ENCODE data around the gene LAMA5.
A peak's percentile ranks its signal among the peaks of the same experiment; 100 is the strongest.

LAMA5 gene

DNA sequence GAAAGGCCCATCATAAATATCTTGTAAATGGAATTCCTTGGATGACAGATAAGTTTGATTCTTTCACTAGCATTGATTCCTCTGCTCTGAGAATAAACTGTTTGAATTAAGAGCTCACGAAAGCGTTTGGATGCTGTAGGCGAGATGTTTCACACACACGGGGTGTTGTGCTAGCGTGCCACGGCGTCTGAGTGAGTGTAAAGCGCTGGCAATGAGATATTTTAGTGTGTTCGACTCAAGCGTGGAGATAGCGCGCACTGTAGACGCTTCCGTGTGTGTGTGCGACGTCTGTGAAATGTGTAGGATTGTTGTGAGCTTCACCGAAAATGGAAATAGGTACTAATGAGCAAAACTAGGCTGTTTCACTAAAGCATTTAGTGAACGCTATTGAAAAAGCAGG, 93.7 kb downstream of the LAMA5 start:
- no peak for DNase-seq (ENCODE audit: low read depth)
- no peak overlapping the region for H3K4me3 ChIP-seq (ENCODE audit: low read length)
- TF ChIP-seq, protein P1, sequence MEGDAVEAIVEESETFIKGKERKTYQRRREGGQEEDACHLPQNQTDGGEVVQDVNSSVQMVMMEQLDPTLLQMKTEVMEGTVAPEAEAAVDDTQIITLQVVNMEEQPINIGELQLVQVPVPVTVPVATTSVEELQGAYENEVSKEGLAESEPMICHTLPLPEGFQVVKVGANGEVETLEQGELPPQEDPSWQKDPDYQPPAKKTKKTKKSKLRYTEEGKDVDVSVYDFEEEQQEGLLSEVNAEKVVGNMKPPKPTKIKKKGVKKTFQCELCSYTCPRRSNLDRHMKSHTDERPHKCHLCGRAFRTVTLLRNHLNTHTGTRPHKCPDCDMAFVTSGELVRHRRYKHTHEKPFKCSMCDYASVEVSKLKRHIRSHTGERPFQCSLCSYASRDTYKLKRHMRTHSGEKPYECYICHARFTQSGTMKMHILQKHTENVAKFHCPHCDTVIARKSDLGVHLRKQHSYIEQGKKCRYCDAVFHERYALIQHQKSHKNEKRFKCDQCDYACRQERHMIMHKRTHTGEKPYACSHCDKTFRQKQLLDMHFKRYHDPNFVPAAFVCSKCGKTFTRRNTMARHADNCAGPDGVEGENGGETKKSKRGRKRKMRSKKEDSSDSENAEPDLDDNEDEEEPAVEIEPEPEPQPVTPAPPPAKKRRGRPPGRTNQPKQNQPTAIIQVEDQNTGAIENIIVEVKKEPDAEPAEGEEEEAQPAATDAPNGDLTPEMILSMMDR (IDR thresholded peaks at IDR 0.05; ENCODE audit: insufficient read depth, low read depth, low read length, missing control alignments) = no peak

DNA sequence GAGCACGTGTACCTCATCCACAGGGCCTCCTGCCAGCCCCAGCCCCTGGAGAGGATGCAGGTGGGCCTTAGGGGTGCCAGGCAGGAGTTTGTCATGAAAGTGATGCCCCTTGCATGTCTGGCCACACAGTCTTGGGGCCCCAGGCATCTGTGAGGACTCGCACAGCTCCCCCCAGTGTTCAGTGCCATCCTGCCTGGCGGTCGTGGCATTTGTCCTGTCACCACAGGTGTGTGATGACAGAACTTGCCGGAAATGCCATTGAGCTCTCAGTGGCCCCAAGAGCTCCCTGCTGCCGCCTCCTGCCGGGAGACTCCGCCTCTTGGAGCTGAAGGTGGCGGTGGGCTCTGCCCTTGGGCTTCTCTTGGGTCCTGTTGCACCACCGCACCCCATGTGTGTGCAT, 94.9 kb downstream of the LAMA5 start:
- DNase-seq (ENCODE audit: low read depth) = no peak
- no peak overlapping the region for H3K4me3 ChIP-seq (ENCODE audit: low read length)

GRCh38 chr20:62269871-62270270, 97.2 kb downstream of the LAMA5 start:
- TF ChIP-seq, protein P1 (IDR thresholded peaks at IDR 0.05; ENCODE audit: insufficient read depth, low read depth, low read length, missing control alignments) = no peak
- no peak for DNase-seq (ENCODE audit: low read depth)
- H3K4me3 ChIP-seq (ENCODE audit: low read length) = no peak overlapping the region

More for the DNA sequence above, 94.9 kb downstream of the LAMA5 start:
- TF ChIP-seq, protein P1 (IDR thresholded peaks at IDR 0.05; ENCODE audit: insufficient read depth, low read depth, low read length, missing control alignments) = no peak

DNA sequence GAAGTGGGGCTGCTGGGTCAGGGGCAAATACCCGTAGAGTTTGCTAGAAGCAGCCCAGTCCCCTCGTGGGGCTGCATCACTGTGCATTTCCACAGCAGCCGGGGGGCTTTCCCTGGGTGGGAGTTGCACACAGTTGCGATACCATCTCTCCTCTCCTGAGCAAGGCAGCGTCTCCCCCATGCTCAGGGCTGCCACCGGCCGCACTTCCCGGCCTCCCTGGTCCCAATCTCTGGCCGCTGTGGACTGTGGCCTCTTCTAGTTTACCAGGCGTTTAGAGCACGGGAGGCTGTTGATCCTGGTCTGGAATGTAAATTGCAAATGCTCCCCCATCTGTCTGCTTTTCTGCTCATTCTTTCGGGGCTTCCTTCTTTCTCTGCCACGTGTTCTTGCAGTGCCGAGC, 97.7 kb downstream of the LAMA5 start:
- DNase-seq (ENCODE audit: low read depth) = no peak
- H3K4me3 ChIP-seq (ENCODE audit: low read length) = no peak overlapping the region
- TF ChIP-seq, protein P1 (IDR thresholded peaks at IDR 0.05; ENCODE audit: insufficient read depth, low read depth, low read length, missing control alignments) = no peak

- DNase-seq (ENCODE audit: low read depth) = no peak
- TF ChIP-seq, protein P1 (IDR thresholded peaks at IDR 0.05; ENCODE audit: insufficient read depth, low read depth, low read length, missing control alignments) = no peak
- no peak overlapping the region for H3K4me3 ChIP-seq (ENCODE audit: low read length)
Observed at GRCh38 chr20:62268228-62268900, 98.7 kb downstream of the LAMA5 start.

DNA sequence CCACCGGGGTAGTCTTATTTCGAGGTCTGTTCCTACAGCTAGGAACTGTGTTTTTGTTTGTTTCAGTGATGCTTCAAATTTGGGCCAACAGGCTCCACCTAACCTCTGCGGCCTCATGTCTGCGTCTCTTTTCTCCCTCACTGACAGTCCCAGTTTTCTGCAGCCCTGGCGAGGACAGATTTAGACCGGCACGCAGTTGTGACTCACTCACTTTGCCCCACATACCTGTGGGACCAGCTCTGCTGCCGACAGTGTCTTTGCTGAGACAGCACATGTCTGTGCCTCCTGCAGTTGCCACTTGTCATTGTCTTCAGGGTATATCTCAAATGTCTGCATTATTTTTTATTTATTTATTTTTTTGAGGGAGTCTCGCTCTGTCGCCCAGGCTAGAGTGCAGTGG, 99.6 kb downstream of the LAMA5 start:
- H3K4me3 ChIP-seq (ENCODE audit: low read length) = no peak overlapping the region
- TF ChIP-seq, protein P1 (IDR thresholded peaks at IDR 0.05; ENCODE audit: insufficient read depth, low read depth, low read length, missing control alignments) = no peak
- DNase-seq (ENCODE audit: low read depth) = peak; percentile 61

- TF ChIP-seq, protein P1 (IDR thresholded peaks at IDR 0.05; ENCODE audit: insufficient read depth, low read depth, low read length, missing control alignments) = no peak
- no peak overlapping the region for H3K4me3 ChIP-seq (ENCODE audit: low read length)
- no peak for DNase-seq (ENCODE audit: low read depth)
Observed at GRCh38 chr20:62266851-62267250, 100.3 kb downstream of the LAMA5 start.

Measured in epithelial cell of esophagus (primary cell).